HL-60 (cell line): ENCODE results near the gene AFF2.

Source experiments
- DNase-seq, 2 experiments: peaks; one replicate each; pipeline ENCODE4 v3.0.0-alpha.2; 2010 to 2020; ENCODE audit warnings: low read depth in 1 of 2, low spot score in 1 of 2
- H3K27ac ChIP-seq: fragments of 250-450 bp; sonication (Bioruptor Pico); replicated peaks from 2 replicates; pipeline ENCODE4 v1.5.1; 2020; ENCODE audit warnings: mild to moderate bottlenecking, moderate library complexity
- H3K27me3 ChIP-seq: fragments of 250-450 bp; sonication (Bioruptor Pico); 2 replicates; pipeline ENCODE4 v1.5.1; 2021; ENCODE audit warnings: mild to moderate bottlenecking, moderate library complexity; ENCODE audit not compliant: insufficient read depth, poor library complexity, severe bottlenecking
- H3K4me3 ChIP-seq: replicated peaks from 2 replicates; pipeline ENCODE4 v1.5.1; 2011; ENCODE audit warnings: mild to moderate bottlenecking, control low read depth, low read length; ENCODE audit not compliant: insufficient read depth
- GABPA ChIP-seq: IDR thresholded peaks from 2 replicates; pipeline ENCODE4 v1.6.1; 2012; ENCODE audit warnings: low read depth
- POLR2AphosphoS5 ChIP-seq: IDR thresholded peaks from 2 replicates; pipeline ENCODE4 v1.6.1; 2012; ENCODE audit warnings: low read depth
- REST ChIP-seq: IDR thresholded peaks from 2 replicates; pipeline ENCODE4 v1.6.1; 2012; ENCODE audit warnings: low read depth; ENCODE audit not compliant: insufficient replicate concordance
- SPI1 ChIP-seq: IDR thresholded peaks from 2 replicates; pipeline ENCODE4 v1.6.1; 2012; ENCODE audit warnings: low read depth, mild to moderate bottlenecking, borderline replicate concordance
- TF ChIP-seq, protein P1 (sequence below): IDR thresholded peaks from one replicate; pipeline ENCODE4 v1.5.1; 2011; ENCODE audit warnings: low read length, control low read depth, inconsistent platforms; ENCODE audit not compliant: insufficient read depth

The AFF2 gene

DNA sequence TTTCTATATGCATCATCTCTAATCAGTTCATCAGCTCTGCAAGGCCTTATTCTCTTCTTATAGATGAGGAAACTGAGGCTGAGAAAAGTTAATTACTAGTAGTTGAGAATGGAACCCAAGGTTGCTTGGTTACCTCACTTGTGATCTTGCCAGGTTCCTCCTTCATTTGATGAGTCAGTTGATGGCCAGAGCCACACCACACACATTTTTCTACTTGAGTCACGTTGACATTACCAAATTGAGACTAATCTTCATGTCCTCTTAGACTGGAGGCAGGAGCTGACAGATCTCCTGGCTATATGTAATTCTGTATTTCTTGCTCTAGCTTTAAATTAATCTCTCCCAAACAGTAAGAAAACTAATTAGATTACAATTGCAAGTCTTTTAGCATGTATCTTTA, 428.4 kb downstream of the AFF2 start:
- TF ChIP-seq POLR2AphosphoS5 (no peak), GABPA (no peak), REST (no peak), SPI1 (no peak)
- TF ChIP-seq, protein P1, sequence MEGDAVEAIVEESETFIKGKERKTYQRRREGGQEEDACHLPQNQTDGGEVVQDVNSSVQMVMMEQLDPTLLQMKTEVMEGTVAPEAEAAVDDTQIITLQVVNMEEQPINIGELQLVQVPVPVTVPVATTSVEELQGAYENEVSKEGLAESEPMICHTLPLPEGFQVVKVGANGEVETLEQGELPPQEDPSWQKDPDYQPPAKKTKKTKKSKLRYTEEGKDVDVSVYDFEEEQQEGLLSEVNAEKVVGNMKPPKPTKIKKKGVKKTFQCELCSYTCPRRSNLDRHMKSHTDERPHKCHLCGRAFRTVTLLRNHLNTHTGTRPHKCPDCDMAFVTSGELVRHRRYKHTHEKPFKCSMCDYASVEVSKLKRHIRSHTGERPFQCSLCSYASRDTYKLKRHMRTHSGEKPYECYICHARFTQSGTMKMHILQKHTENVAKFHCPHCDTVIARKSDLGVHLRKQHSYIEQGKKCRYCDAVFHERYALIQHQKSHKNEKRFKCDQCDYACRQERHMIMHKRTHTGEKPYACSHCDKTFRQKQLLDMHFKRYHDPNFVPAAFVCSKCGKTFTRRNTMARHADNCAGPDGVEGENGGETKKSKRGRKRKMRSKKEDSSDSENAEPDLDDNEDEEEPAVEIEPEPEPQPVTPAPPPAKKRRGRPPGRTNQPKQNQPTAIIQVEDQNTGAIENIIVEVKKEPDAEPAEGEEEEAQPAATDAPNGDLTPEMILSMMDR: no peak
- no peak for DNase-seq
- H3K27ac ChIP-seq: no peak overlapping the region
- no peak overlapping the region for H3K4me3 ChIP-seq
- H3K27me3 ChIP-seq: no peaks in the 10 kb centered on the region

DNA sequence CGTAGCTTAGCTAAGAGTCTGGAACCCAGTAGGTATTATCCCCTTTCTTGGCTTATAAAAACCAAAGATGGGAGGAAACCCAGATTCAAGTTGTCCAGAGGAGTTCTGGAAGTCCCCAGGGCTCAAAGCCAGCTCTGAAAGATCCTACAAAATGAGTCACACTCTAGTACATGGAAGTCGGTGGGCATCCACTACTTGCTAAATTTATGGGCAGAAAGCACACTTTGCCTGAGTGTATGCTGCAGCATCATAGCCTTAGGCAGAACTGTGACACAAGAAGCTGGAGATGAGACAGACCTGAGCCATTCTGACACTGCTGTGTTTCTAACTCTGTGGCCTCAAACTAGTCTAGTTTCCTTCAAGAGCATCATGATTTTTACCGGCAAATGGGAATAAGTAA, 429.3 kb downstream of the AFF2 start:
- no peaks in the 10 kb centered on the region for H3K27me3 ChIP-seq
- H3K27ac ChIP-seq: no peak overlapping the region
- H3K4me3 ChIP-seq: no peak overlapping the region
- DNase-seq: no peak
- TF ChIP-seq REST (no peak), SPI1 (no peak), POLR2AphosphoS5 (no peak), GABPA (no peak)
- TF ChIP-seq, protein P1: no peak

DNA sequence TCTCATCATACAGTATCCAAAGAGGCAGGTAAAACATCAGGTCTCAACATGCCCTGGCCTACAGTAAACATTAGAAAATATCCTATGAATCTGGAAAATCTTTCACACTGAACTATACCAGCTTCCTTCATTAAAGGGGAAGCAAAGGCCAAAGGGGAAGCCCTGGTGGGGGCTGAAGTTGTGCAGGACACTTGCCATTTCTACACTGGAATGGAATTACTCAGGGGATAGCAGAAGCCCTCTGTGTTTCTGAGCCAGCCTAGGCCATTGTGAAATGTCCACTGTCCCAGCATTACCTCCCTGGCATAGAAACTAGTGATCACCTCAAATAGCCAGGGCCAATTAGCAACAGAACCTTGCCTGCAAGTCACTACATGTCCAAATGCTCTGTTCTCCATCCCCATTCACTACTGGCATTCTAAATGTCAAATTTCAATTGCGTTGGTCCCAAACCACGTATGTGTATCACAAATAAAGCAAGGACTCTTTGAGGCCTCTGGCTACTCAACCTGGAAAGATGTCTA, 429.9 kb downstream of the AFF2 start:
- Histone ChIP-seq H3K4me3 (no peak overlapping the region), H3K27me3 (no peaks in the 10 kb centered on the region), H3K27ac (no peak overlapping the region)
- TF ChIP-seq SPI1 (no peak), GABPA (no peak), POLR2AphosphoS5 (no peak), REST (no peak)
- TF ChIP-seq, protein P1: no peak
- DNase-seq: no peak
